CD4-positive, alpha-beta T cell treated with Interleukin-15 for 4 hours (primary cell): Measurements from ENCODE around the gene LSAMP.

Experiments used
- DNase-seq: peaks from one replicate; pipeline ENCODE4 v3.0.0-alpha.2; 2020; ENCODE audit warnings: low spot score

Gene LSAMP

GRCh38 chr3:116354382-116354781, 90.9 kb downstream of the LSAMP start:
- DNase-seq: no peak

GRCh38 chr3:116350119-116350733, 95.1 kb downstream of the LSAMP start:
- no peak for DNase-seq

- DNase-seq: no peak
These were observed 97.1 kb downstream of the LSAMP start for GRCh38 chr3:116348216-116348615.

GRCh38 chr3:116342499-116342898, 102.8 kb downstream of the LSAMP start:
- DNase-seq: no peak

GRCh38 chr3:116341899-116342298, 103.4 kb downstream of the LSAMP start:
- DNase-seq: no peak

GRCh38 chr3:116341381-116341780, 103.9 kb downstream of the LSAMP start:
- DNase-seq: no peak

GRCh38 chr3:116340680-116341216, 104.5 kb downstream of the LSAMP start:
- no peak for DNase-seq

- DNase-seq: no peak
These were observed 105.8 kb downstream of the LSAMP start for GRCh38 chr3:116339441-116340028.

GRCh38 chr3:116338713-116339112, 106.6 kb downstream of the LSAMP start:
- no peak for DNase-seq

- no peak for DNase-seq
These were observed 108.1 kb downstream of the LSAMP start for GRCh38 chr3:116337229-116337628.

GRCh38 chr3:116331380-116331779, 113.9 kb downstream of the LSAMP start:
- DNase-seq: no peak

GRCh38 chr3:116322750-116323375, 122.4 kb downstream of the LSAMP start:
- no peak for DNase-seq

- DNase-seq: no peak
These were observed 126.9 kb downstream of the LSAMP start for GRCh38 chr3:116318370-116318769.

GRCh38 chr3:116316771-116317170, 128.5 kb downstream of the LSAMP start:
- DNase-seq: no peak

GRCh38 chr3:116314476-116314875, 130.8 kb downstream of the LSAMP start:
- DNase-seq: no peak

- no peak for DNase-seq
These were observed 138.6 kb downstream of the LSAMP start for GRCh38 chr3:116306720-116307119.

GRCh38 chr3:116306149-116306548, 139.1 kb downstream of the LSAMP start:
- DNase-seq: no peak

GRCh38 chr3:116302087-116302747, 143.1 kb downstream of the LSAMP start:
- DNase-seq: no peak

GRCh38 chr3:116301422-116301821, 143.9 kb downstream of the LSAMP start:
- DNase-seq: no peak

- no peak for DNase-seq
These were observed 145.1 kb downstream of the LSAMP start for GRCh38 chr3:116300226-116300625.

- no peak for DNase-seq
These were observed 145.6 kb downstream of the LSAMP start for GRCh38 chr3:116299646-116300081.

- DNase-seq: no peak
These were observed 147.1 kb downstream of the LSAMP start for GRCh38 chr3:116298151-116298550.

- DNase-seq: no peak
These were observed 154.1 kb downstream of the LSAMP start for GRCh38 chr3:116291141-116291540.
